HepG2 (cell line): ENCODE results near the gene DCST2. TPM values are rescaled to one million over a fixed set of nuclear protein-coding genes. Genes with fewer than 3 reads are reported as not detected.

Experiments used
- ARNTL ChIP-seq: sonication (generic); formaldehyde crosslinking; IDR thresholded peaks from 2 replicates; pipeline ENCODE4 v1.4.0; 2020; ENCODE audit warnings: mild to moderate bottlenecking, missing genetic modification reagents
- BORCS8-MEF2B ChIP-seq: sonication (generic); formaldehyde crosslinking; IDR thresholded peaks from 2 replicates; pipeline ENCODE4 v1.8.0; 2022; ENCODE audit warnings: mild to moderate bottlenecking, missing genetic modification reagents
- EEA1 ChIP-seq: sonication (generic); formaldehyde crosslinking; IDR thresholded peaks from 2 replicates; pipeline ENCODE4 v1.5.1; 2020; ENCODE audit warnings: mild to moderate bottlenecking, missing genetic modification reagents, borderline replicate concordance
- EP300 ChIP-seq, 3 experiments: sonication (generic) in 1 of 3; formaldehyde crosslinking in 1 of 3; IDR thresholded peaks; 2 replicates each; pipeline versions ENCODE4 v1.5.1 to v1.6.1; 2011 to 2020; ENCODE audit warnings: low read depth in 2 of 3, low read length in 2 of 3, borderline replicate concordance in 1 of 3, improper control_type of control experiment in 1 of 3, mild to moderate bottlenecking in 1 of 3, missing genetic modification reagents in 1 of 3, moderate library complexity in 1 of 3
- FOXJ3 ChIP-seq: sonication (generic); formaldehyde crosslinking; IDR thresholded peaks from 2 replicates; pipeline ENCODE4 v1.4.0; 2020; ENCODE audit warnings: missing genetic modification reagents, mild to moderate bottlenecking, borderline replicate concordance
- KLF15 ChIP-seq: sonication (generic); formaldehyde crosslinking; IDR thresholded peaks from 2 replicates; pipeline ENCODE4 v1.8.1; 2023; ENCODE audit warnings: borderline replicate concordance, mild to moderate bottlenecking, inconsistent platforms, missing genetic modification reagents, mixed read lengths
- KMT2B ChIP-seq: IDR thresholded peaks from 2 replicates; pipeline ENCODE4 v1.6.1; 2016; ENCODE audit warnings: missing genetic modification reagents, missing compliant biosample characterization
- MIER3 ChIP-seq: IDR thresholded peaks from 2 replicates; pipeline ENCODE4 v1.6.1; 2016; ENCODE audit warnings: missing compliant biosample characterization, borderline replicate concordance
- NFATC3 ChIP-seq: sonication (generic); formaldehyde crosslinking; IDR thresholded peaks from 2 replicates; pipeline ENCODE4 v1.5.1; 2020; ENCODE audit warnings: mild to moderate bottlenecking, missing genetic modification reagents
- POLR2A ChIP-seq, 2 experiments: IDR thresholded peaks; 2 replicates each; pipeline ENCODE4 v1.6.1; 2011; ENCODE audit warnings: low read depth in 2 of 2, low read length in 2 of 2, mild to moderate bottlenecking in 1 of 2, moderate library complexity in 1 of 2; ENCODE audit not compliant: insufficient read depth in 1 of 2
- POLR2G ChIP-seq: fragments of 200-400 bp; formaldehyde crosslinking; IDR thresholded peaks from 2 replicates; pipeline ENCODE4 v1.6.1; 2018; ENCODE audit warnings: mild to moderate bottlenecking, low read depth, low read length, moderate library complexity
- TAF1 ChIP-seq: sonication (generic); formaldehyde crosslinking; IDR thresholded peaks from 2 replicates; pipeline ENCODE4 v1.4.0; 2020; ENCODE audit warnings: missing genetic modification reagents
- ZFP41 ChIP-seq: sonication (generic); formaldehyde crosslinking; IDR thresholded peaks from 2 replicates; pipeline ENCODE4 v1.4.0; 2020; ENCODE audit warnings: mild to moderate bottlenecking, missing genetic modification reagents, borderline replicate concordance
- ZNF12 ChIP-seq: sonication (generic); formaldehyde crosslinking; IDR thresholded peaks from 2 replicates; pipeline ENCODE4 v1.5.0; 2020; ENCODE audit warnings: missing genetic modification reagents
- ZNF496 ChIP-seq: sonication (generic); formaldehyde crosslinking; IDR thresholded peaks from 2 replicates; pipeline ENCODE4 v1.8.1; 2023; ENCODE audit warnings: mild to moderate bottlenecking, moderate library complexity, missing genetic modification reagents; ENCODE audit not compliant: insufficient replicate concordance
- ZNF678 ChIP-seq: sonication (generic); formaldehyde crosslinking; IDR thresholded peaks from 2 replicates; pipeline ENCODE4 v1.4.0; 2020; ENCODE audit warnings: mild to moderate bottlenecking, missing genetic modification reagents
- ZNF724P ChIP-seq: sonication (generic); formaldehyde crosslinking; IDR thresholded peaks from 2 replicates; pipeline ENCODE4 v1.8.0; 2022; ENCODE audit warnings: missing genetic modification reagents, borderline replicate concordance
- ZNF839 ChIP-seq: sonication (generic); formaldehyde crosslinking; IDR thresholded peaks from 2 replicates; pipeline ENCODE4 v1.4.0; 2020; ENCODE audit warnings: missing genetic modification reagents, mild to moderate bottlenecking, borderline replicate concordance
- polyA plus RNA-seq, 8 experiments: library from polyadenylated mRNA; depleted of rRNA in 3 of 8; stranded (reverse) in 7 of 8; unstranded in 1 of 8; fragments of >200 nt; fragmentation: Illumina TruSeq in 4 of 8; extraction: Trizol in 4 of 8; gene quantifications; 2 replicates each; pipeline versions ENCODE4 v1.2.1 to v1.2.3, GENCODE V29; 2011 to 2016; ENCODE audit warnings: low read depth in 4 of 8, missing spikeins in 1 of 8, mixed read lengths in 1 of 8; ENCODE audit not compliant: insufficient read depth in 1 of 8
- total RNA-seq, 5 experiments: library from RNA; depleted of rRNA; stranded (reverse); fragments of >200 nt; fragmentation: Illumina TruSeq; extraction: Trizol; gene quantifications; 2 replicates each; pipeline ENCODE4 v1.2.3, GENCODE V29; 2016; ENCODE audit warnings: low read depth in 1 of 5
- TF ChIP-seq, protein P1 (sequence below): fragments of 450-650 bp; IDR thresholded peaks from 2 replicates; pipeline ENCODE4 v1.6.1; 2017
- TF ChIP-seq, protein P2 (sequence below): IDR thresholded peaks from 2 replicates; pipeline ENCODE4 v1.6.1; 2018; ENCODE audit warnings: missing genetic modification reagents
- TF ChIP-seq, protein P3 (sequence below): sonication (generic); formaldehyde crosslinking; IDR thresholded peaks from 2 replicates; pipeline ENCODE4 v1.8.0; 2023; ENCODE audit warnings: mild to moderate bottlenecking, missing genetic modification reagents
- TF ChIP-seq, protein P4 (sequence below): sonication (generic); formaldehyde crosslinking; IDR thresholded peaks from 2 replicates; pipeline ENCODE4 v1.9.0; 2021; ENCODE audit warnings: missing genetic modification reagents, mild to moderate bottlenecking, borderline replicate concordance
- TF ChIP-seq, protein P5 (sequence below): sonication (generic); formaldehyde crosslinking; IDR thresholded peaks from 2 replicates; pipeline ENCODE4 v1.5.1; 2020; ENCODE audit warnings: missing genetic modification reagents, mild to moderate bottlenecking, borderline replicate concordance

Gene DCST2
- total and polyA plus RNA-seq, 2 of the 13 experiments (the other 11 are each of a cell fraction or from before 2014, with no cell fraction given) = 0.74 TPM; not detected in 1

DNA sequence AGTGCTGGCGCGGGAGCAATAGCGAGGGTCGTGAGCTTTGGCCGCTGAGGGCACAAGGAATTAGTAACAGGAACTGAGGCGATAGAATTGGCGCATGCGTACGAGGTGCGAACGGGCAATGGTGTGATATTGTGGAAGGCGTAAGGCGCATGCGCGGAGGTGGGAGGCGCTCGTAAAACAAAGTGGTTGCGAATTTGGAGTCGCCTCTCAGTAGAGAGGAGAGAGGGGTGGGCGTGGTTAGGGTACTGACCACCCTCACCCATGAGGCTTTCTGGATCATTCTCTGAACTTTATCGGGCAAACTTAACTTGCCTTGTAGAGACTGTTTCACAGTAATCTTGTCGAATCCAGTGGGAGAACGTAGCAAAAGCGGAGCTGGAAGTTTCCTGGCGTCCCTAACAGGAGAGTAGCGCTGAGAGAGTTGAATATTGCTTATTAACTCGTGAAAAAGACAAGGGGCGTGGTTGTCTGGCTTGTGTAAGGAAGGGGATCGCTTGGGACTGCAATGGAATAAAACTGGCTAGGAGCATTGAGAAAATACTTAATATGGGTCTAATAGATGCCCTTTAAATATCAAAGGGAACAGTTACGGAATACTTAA lies 58.7 kb downstream of the DCST2 start (continued):
- TF ChIP-seq FOXJ3 (CRISPR knock-in tag) (peak; percentile 45; the same call in 1 of the 2 replicates), TAF1 (peak; percentile 65; the same call in 1 of the 2 replicates), ZFP41 (CRISPR knock-in tag) (no peak), BORCS8-MEF2B (CRISPR knock-in tag) (no peak; the same call in 1 of the 2 replicates), NFATC3 (CRISPR knock-in tag) (no peak), ZNF496 (CRISPR knock-in tag) (no peak), EEA1 (CRISPR knock-in tag) (no peak), ZNF724P (CRISPR knock-in tag) (no peak), ZNF12 (CRISPR knock-in tag) (no peak), KMT2B (CRISPR knock-in tag) (peak; percentile 48; the same call in 1 of the 2 replicates), KLF15 (no peak; the same call in 1 of the 2 replicates), POLR2G (peak; percentile 66), EP300 (IDR thresholded peaks at IDR 0.05; ENCODE audit: low read depth in 2 of 2, low read length in 2 of 2) (no peak; a peak in 1 of 4 replicates), EP300 (CRISPR knock-in tag; IDR thresholded peaks at IDR 0.05; ENCODE audit: borderline replicate concordance) (peak; percentile 36; the same call in 1 of the 2 replicates), ZNF839 (CRISPR knock-in tag) (no peak), ZNF678 (CRISPR knock-in tag) (no peak), POLR2A (IDR thresholded peaks at IDR 0.05; ENCODE audit: insufficient read depth in 1 of 2, low read depth in 2 of 2, low read length in 2 of 2) (peak; percentile 80 to 81), ARNTL (CRISPR knock-in tag) (no peak), MIER3 (peak; percentile 16; the same call in 1 of the 2 replicates)
- TF ChIP-seq, protein P1, sequence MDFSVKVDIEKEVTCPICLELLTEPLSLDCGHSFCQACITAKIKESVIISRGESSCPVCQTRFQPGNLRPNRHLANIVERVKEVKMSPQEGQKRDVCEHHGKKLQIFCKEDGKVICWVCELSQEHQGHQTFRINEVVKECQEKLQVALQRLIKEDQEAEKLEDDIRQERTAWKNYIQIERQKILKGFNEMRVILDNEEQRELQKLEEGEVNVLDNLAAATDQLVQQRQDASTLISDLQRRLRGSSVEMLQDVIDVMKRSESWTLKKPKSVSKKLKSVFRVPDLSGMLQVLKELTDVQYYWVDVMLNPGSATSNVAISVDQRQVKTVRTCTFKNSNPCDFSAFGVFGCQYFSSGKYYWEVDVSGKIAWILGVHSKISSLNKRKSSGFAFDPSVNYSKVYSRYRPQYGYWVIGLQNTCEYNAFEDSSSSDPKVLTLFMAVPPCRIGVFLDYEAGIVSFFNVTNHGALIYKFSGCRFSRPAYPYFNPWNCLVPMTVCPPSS = no peak
- TF ChIP-seq, protein P2, sequence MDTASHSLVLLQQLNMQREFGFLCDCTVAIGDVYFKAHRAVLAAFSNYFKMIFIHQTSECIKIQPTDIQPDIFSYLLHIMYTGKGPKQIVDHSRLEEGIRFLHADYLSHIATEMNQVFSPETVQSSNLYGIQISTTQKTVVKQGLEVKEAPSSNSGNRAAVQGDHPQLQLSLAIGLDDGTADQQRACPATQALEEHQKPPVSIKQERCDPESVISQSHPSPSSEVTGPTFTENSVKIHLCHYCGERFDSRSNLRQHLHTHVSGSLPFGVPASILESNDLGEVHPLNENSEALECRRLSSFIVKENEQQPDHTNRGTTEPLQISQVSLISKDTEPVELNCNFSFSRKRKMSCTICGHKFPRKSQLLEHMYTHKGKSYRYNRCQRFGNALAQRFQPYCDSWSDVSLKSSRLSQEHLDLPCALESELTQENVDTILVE (CRISPR knock-in tag) = peak; percentile 84
- TF ChIP-seq, protein P3, sequence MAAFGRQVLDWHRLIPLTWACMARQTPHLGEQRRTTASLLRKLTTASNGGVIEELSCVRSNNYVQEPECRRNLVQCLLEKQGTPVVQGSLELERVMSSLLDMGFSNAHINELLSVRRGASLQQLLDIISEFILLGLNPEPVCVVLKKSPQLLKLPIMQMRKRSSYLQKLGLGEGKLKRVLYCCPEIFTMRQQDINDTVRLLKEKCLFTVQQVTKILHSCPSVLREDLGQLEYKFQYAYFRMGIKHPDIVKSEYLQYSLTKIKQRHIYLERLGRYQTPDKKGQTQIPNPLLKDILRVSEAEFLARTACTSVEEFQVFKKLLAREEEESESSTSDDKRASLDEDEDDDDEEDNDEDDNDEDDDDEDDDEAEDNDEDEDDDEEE (CRISPR knock-in tag) = no peak
- TF ChIP-seq, protein P4, sequence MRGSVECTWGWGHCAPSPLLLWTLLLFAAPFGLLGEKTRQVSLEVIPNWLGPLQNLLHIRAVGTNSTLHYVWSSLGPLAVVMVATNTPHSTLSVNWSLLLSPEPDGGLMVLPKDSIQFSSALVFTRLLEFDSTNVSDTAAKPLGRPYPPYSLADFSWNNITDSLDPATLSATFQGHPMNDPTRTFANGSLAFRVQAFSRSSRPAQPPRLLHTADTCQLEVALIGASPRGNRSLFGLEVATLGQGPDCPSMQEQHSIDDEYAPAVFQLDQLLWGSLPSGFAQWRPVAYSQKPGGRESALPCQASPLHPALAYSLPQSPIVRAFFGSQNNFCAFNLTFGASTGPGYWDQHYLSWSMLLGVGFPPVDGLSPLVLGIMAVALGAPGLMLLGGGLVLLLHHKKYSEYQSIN (CRISPR knock-in tag) = no peak
- TF ChIP-seq, protein P5, sequence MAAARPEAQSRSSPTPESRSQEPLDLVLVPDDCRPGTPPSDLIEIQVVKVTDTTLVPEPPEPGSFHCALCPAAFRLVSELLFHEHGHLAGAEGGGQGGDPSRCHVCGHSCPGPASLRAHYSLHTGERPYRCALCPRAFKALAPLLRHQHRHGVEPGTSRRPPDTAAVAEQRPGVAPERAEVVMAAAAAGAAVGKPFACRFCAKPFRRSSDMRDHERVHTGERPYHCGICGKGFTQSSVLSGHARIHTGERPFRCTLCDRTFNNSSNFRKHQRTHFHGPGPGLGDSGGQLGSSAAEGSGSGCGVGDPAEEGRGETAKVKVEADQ = no peak
